ENCODE results near the gene KCTD11. TPM values are rescaled to one million over a fixed set of nuclear protein-coding genes. Genes with fewer than 3 reads are reported as not detected.
"Not testable (repeated sequence)": the region's sequence is repeated elsewhere in the genome, so short reads cannot be mapped to it uniquely, and the experiment has no call there.

The KCTD11 gene
- polyA plus RNA-seq, 1 experiment, result 12.1 TPM

- Histone ChIP-seq H3K27me3 (ENCODE audit: control insufficient read depth, insufficient read depth, low read length) (peaks cover 4% of the 10 kb centered on the region), H3K9me3 (ENCODE audit: control insufficient read depth, insufficient read depth, low read length) (no peaks in the 10 kb centered on the region), H3K4me3 (ENCODE audit: low read depth, low read length) (peak overlapping the region; percentile 97), H3K27ac (ENCODE audit: low read depth, low read length) (peak overlapping the region; percentile 91)
- TF ChIP-seq, protein P1, sequence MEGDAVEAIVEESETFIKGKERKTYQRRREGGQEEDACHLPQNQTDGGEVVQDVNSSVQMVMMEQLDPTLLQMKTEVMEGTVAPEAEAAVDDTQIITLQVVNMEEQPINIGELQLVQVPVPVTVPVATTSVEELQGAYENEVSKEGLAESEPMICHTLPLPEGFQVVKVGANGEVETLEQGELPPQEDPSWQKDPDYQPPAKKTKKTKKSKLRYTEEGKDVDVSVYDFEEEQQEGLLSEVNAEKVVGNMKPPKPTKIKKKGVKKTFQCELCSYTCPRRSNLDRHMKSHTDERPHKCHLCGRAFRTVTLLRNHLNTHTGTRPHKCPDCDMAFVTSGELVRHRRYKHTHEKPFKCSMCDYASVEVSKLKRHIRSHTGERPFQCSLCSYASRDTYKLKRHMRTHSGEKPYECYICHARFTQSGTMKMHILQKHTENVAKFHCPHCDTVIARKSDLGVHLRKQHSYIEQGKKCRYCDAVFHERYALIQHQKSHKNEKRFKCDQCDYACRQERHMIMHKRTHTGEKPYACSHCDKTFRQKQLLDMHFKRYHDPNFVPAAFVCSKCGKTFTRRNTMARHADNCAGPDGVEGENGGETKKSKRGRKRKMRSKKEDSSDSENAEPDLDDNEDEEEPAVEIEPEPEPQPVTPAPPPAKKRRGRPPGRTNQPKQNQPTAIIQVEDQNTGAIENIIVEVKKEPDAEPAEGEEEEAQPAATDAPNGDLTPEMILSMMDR (IDR thresholded peaks at IDR 0.05; ENCODE audit: low read depth, low read length), result no peak
- CTCF ChIA-PET, result interaction anchor here (0.6 to 2.6 kb wide), 9 partner anchors 18 to 285 kb away, joined by 3 to 13 read pairs (median 3); partner anchors contain the start of genes PLSCR3, SENP3, SLC2A4 and TMEM256
- POLR2A ChIA-PET, result interaction anchor here (0.6 to 1.5 kb wide), 10 partner anchors 12 to 253 kb away, joined by 3 to 17 read pairs (median 4); partner anchors contain the start of genes GABARAP, GPS2, MPDU1 and POLR2A
- no peak for DNase-seq (ENCODE audit: low read depth, low spot score)
These were observed 21.8 kb upstream of the KCTD11 start for GRCh38 chr17:7329997-7330637.

- DNase-seq (ENCODE audit: low read depth, low spot score), result no peak
- ChIA-PET POLR2A (interaction anchor here (1.4 kb wide), 1 partner anchor 88 kb away, joined by 3 read pairs; the partner anchor contains the start of gene GABARAP), CTCF (interaction anchor here (2.6 kb wide), 1 partner anchor 230 kb away, joined by 13 read pairs; the partner anchor contains the start of gene SENP3)
- Histone ChIP-seq H3K27ac (ENCODE audit: low read depth, low read length) (peak overlapping the region; percentile 91), H3K9me3 (ENCODE audit: control insufficient read depth, insufficient read depth, low read length) (no peaks in the 10 kb centered on the region), H3K4me3 (ENCODE audit: low read depth, low read length) (peak overlapping the region; percentile 97), H3K27me3 (ENCODE audit: control insufficient read depth, insufficient read depth, low read length) (peaks cover 4% of the 10 kb centered on the region)
- TF ChIP-seq, protein P1 (IDR thresholded peaks at IDR 0.05; ENCODE audit: low read depth, low read length), result no peak
These were observed 21.3 kb upstream of the KCTD11 start for GRCh38 chr17:7330638-7331015.

GRCh38 chr17:7332111-7332510 lies 19.9 kb upstream of the KCTD11 start:
- POLR2A ChIA-PET, result no interaction called here
- Histone ChIP-seq H3K27me3 (ENCODE audit: control insufficient read depth, insufficient read depth, low read length) (peaks cover 9% of the 10 kb centered on the region), H3K4me3 (ENCODE audit: low read depth, low read length) (no peak overlapping the region), H3K27ac (ENCODE audit: low read depth, low read length) (no peak overlapping the region), H3K9me3 (ENCODE audit: control insufficient read depth, insufficient read depth, low read length) (no peaks in the 10 kb centered on the region)
- TF ChIP-seq, protein P1 (IDR thresholded peaks at IDR 0.05; ENCODE audit: low read depth, low read length), result no peak
- CTCF ChIA-PET, result no interaction called here
- DNase-seq (ENCODE audit: low read depth, low spot score), result no peak

GRCh38 chr17:7332600-7333069 lies 19.3 kb upstream of the KCTD11 start:
- H3K4me3 ChIP-seq (ENCODE audit: low read depth, low read length); H3K9me3 ChIP-seq (ENCODE audit: control insufficient read depth, insufficient read depth, low read length); H3K27ac ChIP-seq (ENCODE audit: low read depth, low read length); DNase-seq (ENCODE audit: low read depth, low spot score); CTCF ChIA-PET; H3K27me3 ChIP-seq (ENCODE audit: control insufficient read depth, insufficient read depth, low read length); POLR2A ChIA-PET: not testable (repeated sequence)

DNA sequence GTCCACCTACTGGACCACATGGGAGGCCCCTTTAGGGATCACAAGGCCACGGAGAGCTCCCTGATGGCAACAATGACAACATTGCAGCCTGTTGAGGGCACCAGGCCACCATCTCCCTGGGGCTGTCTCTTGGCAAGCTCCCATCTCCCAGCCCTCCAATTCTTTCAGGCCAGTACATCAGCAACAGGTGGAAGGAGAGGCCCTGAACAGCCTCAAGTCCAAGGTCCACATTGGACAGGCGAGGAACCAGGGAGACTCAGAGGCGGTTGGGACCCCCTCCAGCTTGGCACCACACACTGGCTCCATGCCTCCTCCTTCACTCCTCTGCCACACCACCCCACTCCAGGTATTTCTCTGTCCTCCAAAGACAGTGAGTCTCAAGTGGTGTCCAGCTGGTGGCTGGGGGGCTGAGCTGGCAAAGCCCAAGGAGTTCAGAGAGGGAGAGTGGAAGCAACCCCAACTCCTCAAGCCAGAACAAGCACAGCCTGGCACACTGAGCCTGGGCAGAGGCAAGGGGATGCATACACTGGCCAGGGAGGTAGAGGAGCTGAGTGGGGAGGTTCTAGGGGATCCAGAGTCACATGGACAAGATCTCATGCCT lies 16.9 kb upstream of the KCTD11 start:
- H3K9me3 ChIP-seq (ENCODE audit: control insufficient read depth, insufficient read depth, low read length), result no peaks in the 10 kb centered on the region
- CTCF ChIA-PET, result interaction anchor here (1.2 to 1.7 kb wide), 2 partner anchors 10 kb away, joined by 4 to 7 read pairs; no protein-coding TSS in a partner anchor
- TF ChIP-seq, protein P1 (IDR thresholded peaks at IDR 0.05; ENCODE audit: low read depth, low read length), result no peak
- no peak overlapping the region for H3K27ac ChIP-seq (ENCODE audit: low read depth, low read length)
- peaks cover 12% of the 10 kb centered on the region for H3K27me3 ChIP-seq (ENCODE audit: control insufficient read depth, insufficient read depth, low read length)
- no peak overlapping the region for H3K4me3 ChIP-seq (ENCODE audit: low read depth, low read length)
- no peak for DNase-seq (ENCODE audit: low read depth, low spot score)
- POLR2A ChIA-PET, result interaction anchor here (1.0 kb wide), 1 partner anchor 10 kb away, joined by 3 read pairs; no protein-coding TSS in a partner anchor

DNA sequence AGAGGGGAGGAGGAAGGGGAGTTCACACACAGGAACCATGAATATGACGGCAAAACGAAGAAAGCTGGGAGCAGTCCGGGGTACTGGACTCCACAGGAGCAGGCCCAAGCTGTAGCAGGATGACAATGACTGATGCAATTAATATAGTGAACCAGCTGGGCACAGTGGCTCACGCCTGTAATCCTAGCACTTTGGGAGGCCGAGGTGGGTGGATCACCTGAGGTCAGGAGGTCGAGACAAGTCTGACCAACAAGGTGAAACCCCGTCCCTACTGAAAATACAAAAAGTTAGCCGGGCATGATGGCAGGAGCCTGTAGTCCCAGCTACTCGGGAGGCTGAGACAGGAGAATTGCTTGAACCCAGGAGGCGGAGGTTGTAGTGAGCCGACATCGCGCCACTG lies 16.2 kb upstream of the KCTD11 start:
- H3K27me3 ChIP-seq (ENCODE audit: control insufficient read depth, insufficient read depth, low read length), result peaks cover 12% of the 10 kb centered on the region
- H3K27ac ChIP-seq (ENCODE audit: low read depth, low read length); H3K9me3 ChIP-seq (ENCODE audit: control insufficient read depth, insufficient read depth, low read length); H3K4me3 ChIP-seq (ENCODE audit: low read depth, low read length); DNase-seq (ENCODE audit: low read depth, low spot score): not testable (repeated sequence)
- ChIA-PET CTCF (interaction anchor here (1.7 to 2.3 kb wide), 2 partner anchors 10 to 11 kb away, joined by 4 to 12 read pairs; no protein-coding TSS in a partner anchor), POLR2A (interaction anchor here (1.0 kb wide), 1 partner anchor 9 kb away, joined by 3 read pairs; no protein-coding TSS in a partner anchor)

Data from AG04450 (cell line).